IPS-15b (cell line): ENCODE data around the gene KCNK6.

Experiments
- H3K27me3 ChIP-seq: one replicate; pipeline ENCODE4 v1.6.1; 2013; ENCODE audit warnings: low read length; ENCODE audit not compliant: control insufficient read depth, insufficient read depth
- H3K36me3 ChIP-seq: one replicate; pipeline ENCODE4 v1.6.1; 2013; ENCODE audit warnings: low read length; ENCODE audit not compliant: control insufficient read depth, insufficient read depth
- H3K4me1 ChIP-seq: one replicate; pipeline ENCODE4 v1.6.1; 2013; ENCODE audit warnings: mild to moderate bottlenecking, low read length; ENCODE audit not compliant: control insufficient read depth, insufficient read depth
- H3K4me3 ChIP-seq: one replicate; pipeline ENCODE4 v1.5.1; 2013; ENCODE audit warnings: low read depth, low read length
- H3K9ac ChIP-seq: one replicate; pipeline ENCODE4 v1.6.1; 2013; ENCODE audit warnings: low read depth, mild to moderate bottlenecking, low read length
- H3K9me3 ChIP-seq: one replicate; pipeline ENCODE4 v1.6.1; 2013; ENCODE audit warnings: mild to moderate bottlenecking, low read length; ENCODE audit not compliant: control insufficient read depth, insufficient read depth

KCNK6 gene

GRCh38 chr19:38319421-38320258 lies at the start of gene KCNK6:
Gene KCNK6 (plus strand): TSS chr19:38319845. CDS start chr19:38319951, 106 bp downstream.
- Histone ChIP-seq H3K4me1 (no peaks in the 10 kb centered on the region), H3K27me3 (peaks cover 16% of the 10 kb centered on the region), H3K9ac (peak within 1 kb of the TSS; percentile 76), H3K9me3 (no peaks in the 10 kb centered on the region), H3K4me3 (peak within 1 kb of the TSS; percentile 77), H3K36me3 (no peaks in the 10 kb centered on the region)

GRCh38 chr19:38270587-38271167 lies 49.0 kb upstream of the KCNK6 start:
- H3K4me3 ChIP-seq: no peak overlapping the region
- no peaks in the 10 kb centered on the region for H3K9me3 ChIP-seq
- H3K9ac ChIP-seq: no peak overlapping the region
- no peaks in the 10 kb centered on the region for H3K36me3 ChIP-seq
- peaks cover 27% of the 10 kb centered on the region for H3K4me1 ChIP-seq
- H3K27me3 ChIP-seq: no peaks in the 10 kb centered on the region

- Histone ChIP-seq H3K9ac (no peak overlapping the region), H3K27me3 (no peaks in the 10 kb centered on the region), H3K4me3 (no peak overlapping the region), H3K36me3 (no peaks in the 10 kb centered on the region), H3K4me1 (peaks cover 5% of the 10 kb centered on the region), H3K9me3 (no peaks in the 10 kb centered on the region)
Observed at GRCh38 chr19:38273499-38273898, 46.1 kb upstream of the KCNK6 start.

GRCh38 chr19:38274739-38275138 lies 44.9 kb upstream of the KCNK6 start:
- no peaks in the 10 kb centered on the region for H3K9me3 ChIP-seq
- no peaks in the 10 kb centered on the region for H3K27me3 ChIP-seq
- H3K4me1 ChIP-seq: peaks cover 5% of the 10 kb centered on the region
- H3K9ac ChIP-seq: no peak overlapping the region
- H3K36me3 ChIP-seq: no peaks in the 10 kb centered on the region
- H3K4me3 ChIP-seq: no peak overlapping the region

GRCh38 chr19:38276942-38277517 lies 42.6 kb upstream of the KCNK6 start:
- peaks cover 10% of the 10 kb centered on the region for H3K36me3 ChIP-seq
- no peaks in the 10 kb centered on the region for H3K27me3 ChIP-seq
- H3K9me3 ChIP-seq: no peaks in the 10 kb centered on the region
- no peaks in the 10 kb centered on the region for H3K4me1 ChIP-seq
- H3K9ac ChIP-seq: no peak overlapping the region
- H3K4me3 ChIP-seq: no peak overlapping the region

GRCh38 chr19:38277549-38277948 lies 42.1 kb upstream of the KCNK6 start:
- peaks cover 10% of the 10 kb centered on the region for H3K36me3 ChIP-seq
- H3K4me1 ChIP-seq: peaks cover under 1% of the 10 kb centered on the region
- no peaks in the 10 kb centered on the region for H3K27me3 ChIP-seq
- no peak overlapping the region for H3K9ac ChIP-seq
- no peak overlapping the region for H3K4me3 ChIP-seq
- no peaks in the 10 kb centered on the region for H3K9me3 ChIP-seq

GRCh38 chr19:38277969-38278680 lies 41.5 kb upstream of the KCNK6 start:
- H3K4me1 ChIP-seq: peaks cover 2% of the 10 kb centered on the region
- H3K4me3 ChIP-seq: no peak overlapping the region
- peaks cover 10% of the 10 kb centered on the region for H3K36me3 ChIP-seq
- H3K9ac ChIP-seq: no peak overlapping the region
- no peaks in the 10 kb centered on the region for H3K9me3 ChIP-seq
- H3K27me3 ChIP-seq: no peaks in the 10 kb centered on the region

GRCh38 chr19:38278751-38279150 lies 40.9 kb upstream of the KCNK6 start:
- Histone ChIP-seq H3K27me3 (no peaks in the 10 kb centered on the region), H3K9ac (no peak overlapping the region), H3K36me3 (peaks cover 10% of the 10 kb centered on the region), H3K4me3 (no peak overlapping the region), H3K9me3 (no peaks in the 10 kb centered on the region), H3K4me1 (peaks cover 2% of the 10 kb centered on the region)

- H3K4me1 ChIP-seq: peaks cover 2% of the 10 kb centered on the region
- peak overlapping the region; percentile 47 for H3K9ac ChIP-seq
- H3K27me3 ChIP-seq: no peaks in the 10 kb centered on the region
- peaks cover 17% of the 10 kb centered on the region for H3K36me3 ChIP-seq
- H3K9me3 ChIP-seq: no peaks in the 10 kb centered on the region
- no peak overlapping the region for H3K4me3 ChIP-seq
Observed at GRCh38 chr19:38280030-38280921, 39.4 kb upstream of the KCNK6 start.

GRCh38 chr19:38281811-38282566 lies 37.7 kb upstream of the KCNK6 start:
- H3K9ac ChIP-seq: peak overlapping the region; percentile 47
- no peak overlapping the region for H3K4me3 ChIP-seq
- peaks cover 22% of the 10 kb centered on the region for H3K36me3 ChIP-seq
- no peaks in the 10 kb centered on the region for H3K9me3 ChIP-seq
- H3K4me1 ChIP-seq: peaks cover 2% of the 10 kb centered on the region
- H3K27me3 ChIP-seq: no peaks in the 10 kb centered on the region
